Measurements from ENCODE around the gene CD247.

DNA sequence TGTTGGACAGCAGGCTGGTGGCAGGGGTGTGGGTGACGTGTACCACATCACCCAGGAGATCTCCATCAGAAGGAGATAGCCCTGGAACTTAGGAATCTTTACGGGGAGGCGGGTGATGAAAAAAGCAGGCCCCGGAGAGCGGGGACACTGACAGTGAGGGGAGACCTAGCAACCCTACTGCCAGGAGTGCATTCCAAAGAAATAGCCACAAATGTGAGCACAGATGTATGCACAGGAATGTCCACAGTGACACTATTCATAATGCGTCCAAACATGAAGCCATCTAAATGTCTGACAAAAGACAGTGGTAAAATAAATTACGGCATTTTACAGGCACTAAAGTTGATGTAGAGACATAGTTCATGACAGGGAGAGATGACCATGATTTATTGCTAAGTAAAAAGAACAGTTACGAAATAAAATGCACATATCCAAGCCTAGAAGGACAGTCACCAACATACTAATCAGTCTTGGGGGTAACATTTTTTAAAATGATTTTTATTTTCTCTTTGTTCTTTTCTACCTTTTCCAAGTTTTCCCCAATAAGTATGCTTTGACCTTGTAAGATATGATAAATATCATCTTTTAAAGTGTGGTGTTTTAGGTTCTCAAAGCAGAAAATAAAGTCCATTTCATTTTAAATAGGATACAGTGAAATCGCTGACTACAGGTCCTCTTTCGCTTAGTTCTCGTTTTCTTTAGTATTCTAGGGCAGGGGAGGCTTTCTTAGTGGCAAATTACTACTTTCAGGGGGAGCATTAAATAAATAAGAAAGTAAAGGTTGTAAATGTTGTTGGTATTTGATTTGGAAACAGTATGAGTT, 21.3 kb downstream of the CD247 start:
- TF ChIP-seq GATA2 (IDR thresholded peaks at IDR 0.05; ENCODE audit: low read depth, low read length) (no peak), GATA3 (IDR thresholded peaks at IDR 0.05; ENCODE audit: low read depth, low read length) (no peak)
